ENCODE results near the gene CAMTA1.
"Not testable (repeated sequence)": the region's sequence is repeated elsewhere in the genome, so short reads cannot be mapped to it uniquely, and the experiment has no call there.

The CAMTA1 gene

GRCh38 chr1:6833804-6834203 lies 48.5 kb downstream of the CAMTA1 start:
- Histone ChIP-seq H3K27ac (no peak overlapping the region), H3K4me3 (no peak overlapping the region)

DNA sequence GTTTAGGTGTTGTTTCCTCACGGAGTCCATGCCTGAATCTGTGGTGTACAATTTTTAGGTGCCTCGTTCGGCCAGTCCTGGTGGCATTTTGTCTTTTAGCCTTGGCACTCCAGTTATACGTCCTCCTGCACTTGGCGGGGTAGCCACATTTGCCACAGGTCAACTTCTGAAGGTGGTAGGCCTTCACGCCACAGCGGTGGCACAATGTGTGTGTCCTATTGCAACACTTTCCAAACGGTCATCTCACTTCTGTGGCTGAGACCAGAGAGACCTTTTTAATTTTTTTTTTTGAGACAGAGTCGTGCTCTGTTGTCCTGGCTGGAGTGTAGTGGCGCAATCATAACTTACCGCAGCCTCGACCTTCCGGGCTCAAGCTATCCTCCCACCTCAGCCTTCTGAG lies 49.1 kb downstream of the CAMTA1 start:
- H3K4me3 ChIP-seq, result no peak overlapping the region
- no peak overlapping the region for H3K27ac ChIP-seq

DNA sequence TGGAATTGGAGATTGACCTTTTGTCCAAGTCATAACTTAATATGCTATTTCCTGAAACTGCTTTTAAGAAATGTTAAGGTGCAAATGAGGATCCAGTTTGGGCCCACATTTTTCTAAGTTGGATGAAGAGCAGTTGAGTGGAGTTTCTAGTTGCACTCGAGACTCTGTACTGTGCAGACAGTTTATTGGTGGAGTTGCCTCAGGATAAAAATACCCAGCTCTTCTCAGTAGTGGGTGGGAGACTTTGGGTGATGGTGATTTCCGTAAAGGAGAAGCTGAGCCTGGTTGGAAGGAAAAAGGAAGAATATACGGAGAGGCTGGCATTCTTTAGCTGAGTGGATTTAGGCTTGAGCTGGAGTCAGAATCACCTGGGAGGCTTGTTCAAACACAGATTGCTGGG lies 49.9 kb downstream of the CAMTA1 start:
- no peak overlapping the region for H3K4me3 ChIP-seq
- no peak overlapping the region for H3K27ac ChIP-seq

- no peak overlapping the region for H3K27ac ChIP-seq
- H3K4me3 ChIP-seq, result no peak overlapping the region
These were observed 57.0 kb downstream of the CAMTA1 start for GRCh38 chr1:6842301-6842700.

- H3K27ac ChIP-seq, H3K4me3 ChIP-seq: not testable (repeated sequence)
These were observed 60.5 kb downstream of the CAMTA1 start for GRCh38 chr1:6845786-6846185.

DNA sequence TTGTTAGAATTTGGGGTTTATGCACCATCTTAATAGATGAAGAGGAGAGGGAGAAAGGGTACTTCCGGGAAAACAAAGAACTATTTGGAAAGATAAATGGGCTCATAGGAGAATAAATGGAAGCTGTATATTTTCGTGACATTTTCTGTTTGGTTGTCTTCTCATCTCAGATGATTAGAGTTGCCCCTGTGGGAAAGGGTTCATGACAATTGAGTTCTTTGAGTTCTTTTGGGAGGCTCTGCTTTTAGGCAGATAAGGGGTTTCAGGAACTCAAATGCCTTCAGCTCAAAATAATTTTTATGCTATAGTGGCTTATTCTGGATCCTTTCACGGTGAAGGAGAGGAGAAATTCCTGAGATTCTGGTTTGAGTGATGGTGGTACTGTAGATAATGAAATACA lies 63.6 kb downstream of the CAMTA1 start:
- Histone ChIP-seq H3K4me3 (no peak overlapping the region), H3K27ac (no peak overlapping the region)

- Histone ChIP-seq H3K4me3 (no peak overlapping the region), H3K27ac (no peak overlapping the region)
These were observed 65.3 kb downstream of the CAMTA1 start for GRCh38 chr1:6850537-6850936.

- no peak overlapping the region for H3K4me3 ChIP-seq
- H3K27ac ChIP-seq, result no peak overlapping the region
These were observed 67.1 kb downstream of the CAMTA1 start for GRCh38 chr1:6852136-6852890.

- Histone ChIP-seq H3K4me3 (no peak overlapping the region), H3K27ac (no peak overlapping the region)
These were observed 68.9 kb downstream of the CAMTA1 start for GRCh38 chr1:6854166-6854565.

- Histone ChIP-seq H3K27ac (no peak overlapping the region), H3K4me3 (no peak overlapping the region)
These were observed 72.6 kb downstream of the CAMTA1 start for GRCh38 chr1:6857831-6858230.

GRCh38 chr1:6858596-6858995 lies 73.3 kb downstream of the CAMTA1 start:
- H3K27ac ChIP-seq, result no peak overlapping the region
- no peak overlapping the region for H3K4me3 ChIP-seq

DNA sequence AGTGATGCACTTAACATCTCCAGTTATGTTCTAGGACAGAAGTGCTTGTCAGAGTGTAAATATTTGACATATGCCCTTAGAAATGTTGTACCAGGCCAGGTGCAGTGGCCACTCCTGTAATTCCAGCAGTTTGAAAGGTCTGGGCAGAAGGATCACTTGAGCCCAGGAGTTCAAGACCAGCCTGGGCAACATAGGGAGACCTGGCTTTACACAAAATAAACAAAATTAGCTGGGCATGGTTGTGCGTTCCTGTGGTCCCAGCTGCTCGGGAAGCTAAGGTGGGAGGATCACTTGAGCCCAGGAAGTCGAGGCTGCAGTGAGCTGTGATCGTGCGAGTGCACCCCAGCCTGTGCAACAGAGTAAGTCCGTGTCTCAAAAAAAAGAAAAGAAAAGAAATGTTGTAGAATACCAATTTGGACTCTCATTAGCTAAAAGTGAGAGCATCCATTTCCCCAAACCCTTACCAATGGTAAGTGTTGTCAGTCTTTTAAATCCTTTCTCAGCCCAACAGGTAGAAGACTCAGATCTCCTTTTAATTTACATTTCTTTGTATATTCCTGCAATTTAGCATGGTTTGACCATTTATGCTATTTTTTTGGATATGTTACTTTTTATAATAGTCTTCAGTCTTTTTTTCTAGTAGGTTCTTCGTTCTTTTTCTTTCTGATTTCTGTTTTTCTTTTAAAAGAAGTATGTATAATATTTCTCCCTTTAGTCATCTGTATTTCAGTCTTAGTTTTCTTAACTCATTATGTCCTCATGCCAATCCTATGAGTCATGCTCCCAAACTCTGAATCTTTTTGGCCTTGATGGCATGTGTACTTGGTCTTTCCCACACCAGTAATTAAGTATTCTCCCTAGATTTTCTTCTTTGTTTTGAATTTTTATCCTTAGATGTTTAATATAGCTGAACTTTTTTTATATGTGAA lies 74.4 kb downstream of the CAMTA1 start:
- Histone ChIP-seq H3K27ac (peak overlapping the region in 8 of 21 experiments; percentile 8 to 77 (median 34)), H3K4me3 (no peak overlapping the region)

DNA sequence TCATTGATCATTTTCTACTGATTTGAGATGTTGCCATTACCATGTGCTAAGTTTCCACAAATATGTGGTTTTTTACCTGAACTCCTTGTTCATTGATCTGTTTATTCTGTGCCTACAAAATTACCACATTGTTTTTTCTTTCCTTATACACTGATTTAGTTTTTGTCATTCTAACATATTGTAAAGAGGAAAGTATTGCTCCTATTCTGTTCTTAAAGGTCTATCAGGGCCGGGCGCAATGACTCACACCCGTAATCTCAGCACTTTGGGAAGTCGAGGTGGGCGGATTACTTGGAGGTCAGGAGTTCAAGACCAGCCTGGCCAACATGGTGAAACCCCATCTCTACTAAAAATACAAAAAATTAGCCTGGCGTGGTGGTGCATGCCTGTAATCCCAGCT lies 75.1 kb downstream of the CAMTA1 start:
- H3K4me3 ChIP-seq, result no peak overlapping the region
- H3K27ac ChIP-seq, result peak overlapping the region in 5 of 21 experiments; percentile 18 to 70 (median 30)

GRCh38 chr1:6861075-6861724 lies 75.9 kb downstream of the CAMTA1 start:
- Histone ChIP-seq H3K4me3 (no peak overlapping the region), H3K27ac (peak overlapping the region in 2 of 21 experiments; percentile 18 to 70)

GRCh38 chr1:6862906-6863305 lies 77.7 kb downstream of the CAMTA1 start:
- H3K4me3 ChIP-seq, result no peak overlapping the region
- no peak overlapping the region for H3K27ac ChIP-seq

DNA sequence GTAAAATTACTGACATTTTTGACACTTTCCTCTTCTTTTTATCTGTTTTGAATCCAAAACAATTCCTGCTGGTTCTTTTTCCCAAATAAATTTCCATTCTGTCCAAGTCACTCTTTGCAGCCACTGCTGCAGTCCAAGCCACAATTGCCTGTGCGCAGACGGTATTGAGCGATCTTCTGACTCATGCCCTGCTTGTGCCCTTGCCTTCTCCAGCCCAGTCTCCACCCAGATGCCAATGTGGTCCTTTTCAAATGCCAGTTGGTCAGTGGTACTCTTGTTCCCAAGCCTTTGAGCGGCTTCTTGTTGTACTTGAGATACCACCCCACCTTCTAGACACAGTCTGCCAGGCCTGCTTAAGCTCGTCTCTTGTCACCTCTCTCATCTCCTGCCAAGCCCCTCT lies 78.9 kb downstream of the CAMTA1 start:
- H3K4me3 ChIP-seq, result no peak overlapping the region
- no peak overlapping the region for H3K27ac ChIP-seq

GRCh38 chr1:6866825-6867224 lies 81.6 kb downstream of the CAMTA1 start:
- Histone ChIP-seq H3K4me3 (no peak overlapping the region), H3K27ac (no peak overlapping the region)

GRCh38 chr1:6867321-6867720 lies 82.1 kb downstream of the CAMTA1 start:
- Histone ChIP-seq H3K27ac (no peak overlapping the region), H3K4me3 (no peak overlapping the region)

DNA sequence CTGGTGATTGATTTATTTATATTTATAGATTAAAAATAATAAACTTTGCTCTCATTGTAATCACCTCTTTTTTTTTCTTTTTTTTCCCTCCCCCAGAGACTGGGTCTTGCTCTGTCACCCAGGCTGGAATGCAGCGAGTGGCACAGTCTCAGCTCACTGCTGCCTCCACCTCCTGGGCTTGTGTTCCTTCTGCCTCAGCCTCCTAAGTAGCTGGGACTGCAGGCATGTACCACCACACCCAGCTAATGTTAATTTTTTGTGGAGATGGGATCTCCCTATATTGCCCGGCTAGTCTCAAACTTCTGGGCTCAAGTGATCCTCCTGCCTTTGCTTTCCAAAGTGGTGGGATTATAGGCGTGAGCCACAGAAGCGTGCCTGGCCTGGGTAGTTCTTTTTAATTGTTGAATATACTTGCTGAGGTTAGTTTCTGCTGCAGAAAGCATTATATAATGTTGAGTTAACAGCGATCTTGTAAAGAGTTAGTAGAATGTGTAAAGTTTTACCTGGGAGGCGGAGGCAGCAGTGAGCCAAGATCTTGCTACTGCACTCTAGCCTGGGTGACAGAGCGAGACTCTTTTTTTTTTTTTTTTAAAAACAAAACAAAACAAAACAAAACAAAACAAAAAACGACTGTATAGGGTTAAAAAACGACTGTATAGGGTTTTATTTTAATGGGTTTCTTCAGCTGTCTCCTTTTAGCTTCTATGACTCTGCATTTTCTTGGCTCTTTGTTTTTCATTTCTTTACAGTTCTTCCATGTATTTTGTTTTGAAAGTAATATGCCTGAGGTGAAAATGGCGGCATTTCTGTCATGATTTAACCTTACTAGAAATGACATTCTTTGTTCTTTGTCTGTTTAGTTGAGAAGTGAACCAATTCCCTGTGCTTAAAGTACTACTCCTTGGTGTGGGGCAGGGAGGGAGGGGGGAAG lies 82.7 kb downstream of the CAMTA1 start:
- H3K27ac ChIP-seq, result peak overlapping the region in 7 of 21 experiments; percentile 2 to 67 (median 37)
- no peak overlapping the region for H3K4me3 ChIP-seq
